Cardiac septum (tissue), 1 donor: ENCODE data around the gene ACSS3. TPM values are rescaled to one million over a fixed set of nuclear protein-coding genes. Genes with fewer than 3 reads are reported as not detected.
"Not testable (repeated sequence)": the region's sequence is repeated elsewhere in the genome, so short reads cannot be mapped to it uniquely, and the experiment has no call there.

Experiments used
- DNase-seq: peaks from one replicate; pipeline ENCODE4 v3.0.0-alpha.2; 2020; ENCODE audit warnings: low spot score
- intact Hi-C: fragments of 100-400 bp; cut with DNase I; formaldehyde crosslinking; loops from one replicate; pipeline ENCODE4 v1.14.0; 2022
- total RNA-seq: library from RNA; stranded (reverse); fragmentation: NEBNext Ultra II Directional; extraction: Animal tissue kit (Norgen Biotek cat#: 25700); gene quantifications from one replicate; pipeline ENCODE4 v1.2.1, GENCODE V29; 2021
- donor health status: DM: no; HTN: no; CAD: no.

ACSS3 gene
- total RNA-seq, 1 donor from 2014 or later: 26.7 TPM

DNA sequence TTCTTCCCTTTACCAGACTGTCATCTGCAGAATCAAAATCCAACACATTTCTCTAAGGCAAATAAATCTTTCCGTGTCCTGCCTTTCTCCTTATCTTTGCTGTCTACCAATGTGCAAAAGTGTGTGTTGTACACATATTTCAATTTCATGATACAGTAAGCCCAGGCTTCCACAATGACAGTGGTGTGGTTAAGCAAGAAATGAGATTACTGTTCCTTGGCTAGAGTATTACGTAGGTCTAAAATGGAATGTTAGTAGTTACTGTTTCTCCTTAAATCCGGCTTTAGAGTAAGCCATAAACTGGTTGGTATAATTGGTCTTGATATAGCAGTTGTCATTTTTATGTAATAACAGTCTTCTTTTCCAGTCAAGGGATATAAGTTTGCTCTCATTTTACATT lies 82.0 kb downstream of the ACSS3 start:
- intact Hi-C loops: no loop called here
- no peak for DNase-seq

DNA sequence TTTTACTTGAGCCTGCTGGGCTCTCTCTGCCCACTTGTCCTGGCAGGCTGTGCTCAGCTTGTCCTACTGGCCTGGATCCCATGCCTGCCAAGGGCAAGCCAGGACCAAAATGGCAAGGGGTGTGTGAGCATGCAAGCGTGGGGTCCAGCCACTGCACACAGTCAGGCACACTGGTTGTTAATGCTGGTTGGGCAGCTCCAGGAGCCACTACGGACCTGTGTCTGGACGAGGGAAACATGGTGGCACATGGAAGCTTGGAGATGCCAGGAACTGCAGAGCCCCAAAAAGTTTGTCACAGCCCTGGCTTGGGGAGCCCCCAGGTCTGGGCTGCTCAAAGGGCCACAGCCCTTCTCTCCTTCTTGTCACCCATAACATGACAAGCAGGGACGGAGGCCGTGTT lies 83.8 kb downstream of the ACSS3 start:
- intact Hi-C loops: no loop called here
- no peak for DNase-seq

- intact Hi-C loops: no loop called here
- no peak for DNase-seq
Observed at GRCh38 chr12:81162391-81163136, 84.7 kb downstream of the ACSS3 start.

- intact Hi-C loops: no loop called here
- DNase-seq: no peak
Observed at GRCh38 chr12:81164827-81165226, 86.9 kb downstream of the ACSS3 start.

DNA sequence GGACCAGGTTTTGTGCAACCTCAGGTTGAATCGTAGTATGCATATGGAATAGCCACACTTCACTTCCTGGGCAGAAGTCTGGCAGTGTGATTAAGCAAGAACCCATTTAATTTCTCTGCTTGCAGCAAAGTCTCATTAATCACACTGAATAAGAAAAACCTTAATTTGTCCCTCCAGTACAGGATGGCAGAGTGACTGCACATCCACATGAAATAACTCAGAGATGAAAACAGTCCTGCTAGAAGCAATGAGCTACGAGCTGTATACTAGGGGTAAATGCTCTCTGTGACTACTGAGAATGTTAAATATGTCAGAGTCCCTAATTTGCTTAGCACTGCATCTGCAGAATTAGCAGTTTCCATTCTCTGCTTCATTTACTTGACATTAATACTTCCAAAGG lies 88.9 kb downstream of the ACSS3 start:
- no peak for DNase-seq
- intact Hi-C loops: no loop called here

DNA sequence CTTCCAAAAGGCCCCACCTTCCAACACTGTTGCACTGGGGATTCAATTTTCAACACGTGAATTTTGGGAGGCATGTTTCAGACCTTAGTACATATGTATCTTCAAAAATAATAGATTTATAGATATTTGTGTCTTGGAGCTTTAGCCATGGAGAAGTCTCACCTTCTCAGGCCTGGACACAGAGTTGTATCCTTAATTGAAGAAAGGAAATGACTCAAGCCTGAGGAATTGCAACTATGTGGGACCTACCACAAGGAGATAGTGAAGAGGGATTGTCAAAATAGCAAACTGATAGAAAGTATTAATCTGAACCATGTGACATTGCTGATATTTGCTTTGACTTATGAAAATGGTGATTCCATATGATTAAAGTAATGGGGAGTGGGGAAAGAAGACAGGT lies 89.8 kb downstream of the ACSS3 start:
- intact Hi-C loops: no loop called here
- DNase-seq: no peak

DNA sequence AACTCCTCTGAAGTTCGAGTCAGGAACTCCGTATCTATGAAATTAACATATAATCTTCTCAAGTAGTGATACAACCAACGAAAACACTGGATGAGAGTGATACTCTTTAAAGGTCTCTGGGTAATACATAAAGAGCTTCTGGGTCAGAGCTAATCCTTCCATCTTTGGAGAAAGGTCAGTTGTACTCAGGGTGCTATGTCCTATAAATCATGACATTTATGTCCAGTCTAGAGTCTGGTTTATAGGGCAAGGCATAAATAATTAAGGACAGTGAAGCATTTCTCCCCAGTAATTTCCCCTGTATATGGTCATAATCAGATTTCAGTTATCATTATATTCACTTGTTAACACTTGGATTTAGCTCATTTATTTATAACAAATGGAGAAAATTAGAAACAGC lies 90.6 kb downstream of the ACSS3 start:
- intact Hi-C loops: no loop called here
- no peak for DNase-seq

- no peak for DNase-seq
- intact Hi-C loops: no loop called here
Observed at GRCh38 chr12:81170072-81170471, 92.2 kb downstream of the ACSS3 start.

- no peak for DNase-seq
- intact Hi-C loops: no loop called here
Observed at GRCh38 chr12:81172851-81173250, 95.0 kb downstream of the ACSS3 start.

DNA sequence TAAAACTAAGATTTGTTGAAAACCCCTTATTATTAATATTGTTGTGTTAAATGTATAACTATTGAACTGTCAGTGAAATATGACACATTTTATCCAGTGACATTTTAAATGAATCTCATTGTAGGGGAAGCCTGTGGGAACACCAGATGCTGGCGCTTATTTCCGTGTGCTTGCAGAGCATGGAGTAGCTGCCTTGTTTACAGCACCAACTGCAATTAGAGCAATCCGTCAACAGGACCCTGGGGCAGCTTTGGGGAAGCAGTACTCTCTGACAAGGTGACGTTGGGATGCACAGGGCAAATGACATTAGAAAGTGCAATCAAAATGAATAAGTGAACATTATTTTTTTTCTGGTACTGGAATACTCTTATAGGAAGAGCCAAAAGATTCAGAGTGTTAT lies 96.8 kb downstream of the ACSS3 start:
- intact Hi-C loops: no loop called here
- DNase-seq: no peak

GRCh38 chr12:81176796-81177195 lies 98.9 kb downstream of the ACSS3 start:
- intact Hi-C loops: no loop called here
- DNase-seq: no peak

- intact Hi-C loops: no loop called here
Observed at GRCh38 chr12:81181691-81182090, 103.8 kb downstream of the ACSS3 start.

DNA sequence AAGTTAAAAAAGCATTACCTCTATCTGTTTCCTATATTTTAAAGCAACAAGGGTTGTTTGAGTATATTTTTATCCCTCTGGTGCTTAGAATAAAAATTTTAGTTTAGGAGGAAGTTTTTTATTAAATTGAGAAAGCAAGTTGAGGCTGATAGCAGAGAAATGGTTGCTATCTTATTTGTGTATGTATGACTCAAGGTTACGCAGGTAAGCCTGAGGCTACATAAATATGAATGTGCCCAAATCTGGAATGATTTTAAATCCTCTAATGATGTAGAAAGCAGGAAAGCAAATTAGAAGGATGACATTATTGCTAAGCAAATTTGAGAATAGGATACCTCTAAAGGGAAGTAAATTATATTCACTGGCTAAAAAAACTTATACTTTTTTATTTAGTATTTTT lies 109.8 kb downstream of the ACSS3 start:
- DNase-seq: no peak
- intact Hi-C loops: no loop called here

More at GRCh38 chr12:81181691-81182090, 103.8 kb downstream of the ACSS3 start:
- DNase-seq: no peak

DNA sequence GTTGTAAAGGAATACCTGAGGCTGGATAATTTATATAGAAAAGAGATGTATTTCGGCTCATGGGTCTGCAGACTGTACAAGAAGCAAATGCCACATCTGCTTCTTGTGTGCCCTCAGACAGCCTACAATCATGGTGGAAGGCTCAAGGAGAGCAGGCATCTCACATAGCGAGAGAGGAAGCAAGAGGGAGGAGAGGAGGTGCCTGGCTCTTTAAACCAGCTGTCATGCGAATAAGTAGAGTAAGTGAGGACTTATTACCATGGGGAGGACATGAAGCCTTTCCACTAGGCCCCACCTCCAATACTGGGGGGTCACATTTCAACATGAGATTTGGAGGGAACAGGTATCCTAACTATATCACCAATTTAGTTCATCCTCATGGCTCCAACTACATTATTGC lies 118.7 kb downstream of the ACSS3 start:
- intact Hi-C loops: no loop called here
- DNase-seq: no peak

DNA sequence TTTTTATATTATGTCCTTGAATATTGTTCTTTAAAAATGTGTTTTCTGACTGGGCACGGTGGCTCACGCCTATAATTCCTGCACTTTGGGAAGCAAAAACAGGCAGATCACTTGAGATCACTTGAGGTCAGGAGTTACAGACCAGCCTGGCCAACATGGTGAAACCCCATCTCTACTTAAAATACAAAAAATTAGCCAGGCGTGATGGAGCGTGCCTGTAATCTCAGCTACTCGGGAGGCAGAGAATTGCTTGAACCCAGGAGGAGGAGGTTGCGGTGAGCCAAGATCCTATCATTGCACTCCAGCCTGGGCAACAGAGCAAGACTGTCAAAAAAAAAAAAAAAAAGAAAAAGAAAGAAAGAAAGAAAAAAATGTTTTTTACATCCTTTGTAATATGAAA lies 122.7 kb downstream of the ACSS3 start:
- DNase-seq, intact Hi-C loops: not testable (repeated sequence)

DNA sequence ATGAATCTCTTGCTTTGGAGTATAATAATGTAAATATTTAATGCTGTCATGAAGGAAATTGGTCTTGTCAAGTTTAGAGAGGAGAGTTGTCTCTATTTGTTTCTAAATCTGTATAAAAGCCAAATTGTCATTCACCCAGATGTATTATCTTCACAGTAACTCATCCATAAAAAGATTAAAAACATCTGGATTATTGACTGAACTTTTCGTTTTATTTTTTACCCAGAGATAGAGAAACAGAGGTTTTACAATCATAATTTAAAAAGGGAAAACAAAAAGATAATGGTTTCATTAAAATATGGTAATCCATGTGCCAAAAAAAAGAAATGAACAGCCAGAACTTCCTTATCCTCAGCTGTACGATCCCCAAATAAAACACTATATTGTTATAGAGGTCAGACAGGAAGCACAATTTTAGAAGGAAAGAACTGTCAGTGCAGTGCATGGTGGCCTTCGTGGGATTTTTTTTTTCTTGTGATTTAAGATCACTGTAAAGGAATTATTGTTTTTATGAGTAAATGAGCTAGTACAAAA lies 125.9 kb downstream of the ACSS3 start:
- intact Hi-C loops: no loop called here
- DNase-seq: no peak

GRCh38 chr12:81205416-81205815 lies 127.5 kb downstream of the ACSS3 start:
- intact Hi-C loops: no loop called here
- no peak for DNase-seq

DNA sequence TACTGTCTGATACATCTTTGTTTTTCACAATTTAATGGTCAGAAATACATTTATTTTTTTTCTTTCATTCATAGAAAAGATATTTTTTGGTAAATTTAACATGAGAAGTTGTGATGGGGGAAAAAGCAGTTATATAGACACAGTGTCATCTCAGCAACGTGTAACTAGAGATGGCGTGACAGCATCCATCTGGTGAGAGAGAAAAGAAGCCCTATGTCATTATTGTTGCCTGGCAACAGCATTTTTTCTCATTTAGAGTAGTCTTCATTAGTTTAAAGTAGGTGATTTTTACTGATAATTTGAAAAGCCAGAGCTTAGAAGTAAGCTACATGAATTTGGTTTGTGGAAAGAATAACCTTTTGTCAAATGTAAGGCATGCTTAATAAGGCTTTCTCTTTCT lies 128.6 kb downstream of the ACSS3 start:
- intact Hi-C loops: no loop called here
- DNase-seq: no peak

DNA sequence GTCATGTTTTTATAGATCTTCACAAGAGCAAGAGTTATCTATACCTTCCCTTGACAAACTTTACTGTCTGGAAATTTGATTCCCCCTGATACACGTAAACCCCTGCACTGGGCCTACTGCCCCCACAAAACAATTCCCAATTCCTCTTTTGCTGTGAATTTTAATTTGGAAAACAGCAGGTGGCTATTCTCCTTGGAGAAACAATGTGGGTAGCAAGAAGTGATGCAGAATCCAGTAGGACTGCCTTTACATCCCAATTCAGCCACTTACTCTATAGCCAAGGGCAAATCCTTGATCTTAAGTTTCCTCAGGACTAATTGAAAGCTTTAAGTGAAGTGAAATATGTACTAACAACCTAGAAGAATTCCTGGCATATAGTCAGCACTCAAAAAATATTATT lies 129.3 kb downstream of the ACSS3 start:
- no peak for DNase-seq
- intact Hi-C loops: no loop called here

- intact Hi-C loops: no loop called here
- no peak for DNase-seq
Observed at GRCh38 chr12:81207664-81208063, 129.8 kb downstream of the ACSS3 start.

- intact Hi-C loops: no loop called here
- DNase-seq: no peak
Observed at GRCh38 chr12:81208187-81208911, 130.5 kb downstream of the ACSS3 start.
